Left cardiac atrium (tissue), 4 donors: ENCODE measurements around the gene TERB1. TPM values are rescaled to one million over a fixed set of nuclear protein-coding genes. Genes with fewer than 3 reads are reported as not detected.
A peak's percentile ranks its signal among the peaks of the same experiment; 100 is the strongest.

Experiments used
- ATAC-seq, 2 donors: fragments of 200-7000 bp; cut with Tn5 transposase; one replicate each; pipeline ENCODE4 v1.9.1; 2020; ENCODE audit warnings: mild to moderate bottlenecking in 2 of 2, moderate library complexity in 2 of 2
- DNase-seq: peaks from one replicate; pipeline ENCODE4 v3.0.0-alpha.2; 2020
- intact Hi-C, 2 donors: fragments of 100-400 bp; cut with DNase I; formaldehyde crosslinking; loops; one replicate each; pipeline versions ENCODE4 v1.14.1 to v1.15.1; 2022 to 2023
- long read RNA-seq: library from polyadenylated mRNA; unstranded; transcript quantifications from one replicate; pipeline ENCODE4 v2.0.0, GENCODE V29; 2021
- total RNA-seq, 2 donors: library from RNA; stranded (reverse); fragmentation: NEBNext Ultra II Directional; extraction: Animal tissue kit (Norgen Biotek cat#: 25700); gene quantifications; one replicate each; pipeline ENCODE4 v1.2.1, GENCODE V29; 2021
- donor health status: DM: no; HTN: yes; CAD: no.
- donor health status: DM: no; HTN: yes; CAD: no; lungs with severe emphysema.
- donor health status: DM: yes; HTN: yes; CAD: no.
- donor health status: Dilated cardiomyopathy.

TERB1 gene
- total RNA-seq: not detected
- long read RNA-seq: 0 reads

- ATAC-seq: no peak
- DNase-seq: no peak
- intact Hi-C loops: no loop called here
Observed at GRCh38 chr16:66801320-66802105, at the start of gene TERB1. Gene TERB1 (minus strand): TSS chr16:66801584. CDS start chr16:66796798, 4,786 bp downstream.

GRCh38 chr16:66850115-66850815 lies 48.9 kb upstream of the TERB1 start:
- no peak for DNase-seq
- no peak for ATAC-seq
- intact Hi-C loops: no loop called here

DNA sequence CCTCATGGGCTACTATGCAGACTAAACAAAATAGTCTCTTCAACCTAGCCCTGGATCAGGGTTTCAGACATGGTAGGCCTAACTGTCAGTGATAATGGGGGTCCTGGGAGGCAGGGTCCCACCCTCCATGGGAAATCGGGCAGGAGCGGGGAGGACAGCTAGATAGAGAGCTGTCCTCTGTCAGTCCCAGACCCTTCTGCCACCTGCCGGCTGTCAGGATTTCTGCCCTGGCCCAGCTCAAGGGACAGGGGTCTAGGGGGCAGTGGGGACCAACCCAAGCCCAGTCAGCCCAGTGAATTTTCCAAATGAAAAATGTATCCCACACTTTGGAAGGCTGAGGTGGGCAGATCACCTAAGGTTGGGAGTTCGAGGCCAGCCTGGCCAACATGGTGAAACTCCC lies 48.2 kb upstream of the TERB1 start:
- intact Hi-C loops: no loop called here
- DNase-seq: no peak
- no peak for ATAC-seq

DNA sequence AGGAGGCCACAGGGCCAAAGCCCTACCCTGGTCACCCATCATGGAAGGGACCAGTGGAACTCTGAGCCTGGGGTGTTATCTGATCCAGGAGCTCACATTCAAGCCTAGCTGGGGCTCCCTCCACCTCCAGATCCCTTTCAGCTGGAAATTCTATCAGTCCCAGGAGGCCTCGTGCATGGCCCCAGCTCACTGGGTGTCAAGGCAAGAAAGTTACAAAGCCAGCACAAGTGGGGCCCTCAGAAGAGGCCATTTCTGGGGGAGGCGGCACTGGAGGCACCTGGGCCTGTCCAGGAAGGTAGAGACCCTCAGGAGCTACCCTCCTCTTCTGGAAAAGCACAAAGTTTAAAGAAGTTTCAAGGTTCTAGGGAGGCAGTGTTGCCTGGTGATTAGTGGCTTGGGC lies 47.6 kb upstream of the TERB1 start:
- intact Hi-C loops: no loop called here
- ATAC-seq: no peak
- DNase-seq: no peak

GRCh38 chr16:66848172-66848571 lies 46.8 kb upstream of the TERB1 start:
- DNase-seq: no peak
- no peak for ATAC-seq
- intact Hi-C loops: no loop called here

- ATAC-seq (no peak), DNase-seq (no peak)
- intact Hi-C loops: no loop called here
Observed at GRCh38 chr16:66847533-66848067, 46.2 kb upstream of the TERB1 start.

GRCh38 chr16:66846831-66847230 lies 45.4 kb upstream of the TERB1 start:
- no peak for ATAC-seq
- intact Hi-C loops: no loop called here
- no peak for DNase-seq

GRCh38 chr16:66846266-66846665 lies 44.9 kb upstream of the TERB1 start:
- ATAC-seq: no peak
- intact Hi-C loops: no loop called here
- no peak for DNase-seq

GRCh38 chr16:66845791-66846221 lies 44.4 kb upstream of the TERB1 start:
- DNase-seq (no peak), ATAC-seq (peak in 1 of 2 donors; percentile 44)
- intact Hi-C loops: no loop called here

- peak in 1 of 2 donors; percentile 17 for ATAC-seq
- intact Hi-C loops: no loop called here
- DNase-seq: no peak
Observed at GRCh38 chr16:66845080-66845410, 43.7 kb upstream of the TERB1 start.

DNA sequence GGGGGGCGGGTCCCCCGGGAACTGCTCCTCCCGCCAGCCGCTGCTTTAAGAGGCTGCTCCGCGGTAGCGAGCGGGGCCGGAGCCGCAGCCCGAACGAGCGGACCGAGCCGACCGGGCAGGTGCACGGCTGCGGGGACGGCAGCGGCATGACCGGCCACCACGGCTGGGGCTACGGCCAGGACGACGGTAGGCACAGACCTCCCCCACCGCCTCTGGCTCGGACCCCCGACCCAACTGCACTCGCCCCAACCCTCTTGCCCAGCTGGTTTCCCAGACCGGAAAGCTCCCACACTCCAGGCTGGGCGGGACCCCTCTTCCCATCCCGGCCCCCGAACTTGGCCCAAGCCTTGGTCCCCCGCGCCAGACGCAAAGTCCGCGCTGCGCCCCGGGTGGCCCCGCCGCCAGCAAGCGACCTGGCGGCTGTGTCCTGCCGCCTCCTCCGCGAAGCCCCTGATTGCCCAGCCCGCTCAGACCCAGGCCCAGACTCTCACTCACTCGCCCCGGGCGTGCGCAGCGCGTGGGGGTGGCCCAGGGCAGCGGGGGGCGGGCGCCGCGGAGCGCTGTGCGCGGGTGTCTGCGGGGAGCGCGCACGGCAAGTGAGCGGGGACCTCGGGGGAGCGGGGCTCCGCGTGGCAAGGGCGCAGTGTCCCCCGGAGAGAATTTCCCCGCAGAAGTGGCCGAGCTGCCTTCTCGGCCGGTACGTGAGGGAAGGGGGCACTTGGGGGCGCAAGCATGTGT lies 43.1 kb upstream of the TERB1 start, which contains the start of gene CA7:
Gene CA7 (plus strand): TSS at position 73 of the 738 bp plus-strand sequence. CDS start 74 bp downstream, at position 147.
- ATAC-seq: peak; percentile 34 to 52
- intact Hi-C loops: no loop called here
- DNase-seq: no peak

- intact Hi-C loops: no loop called here
- ATAC-seq (peak in 1 of 2 donors; percentile 12), DNase-seq (no peak)
Observed at GRCh38 chr16:66844009-66844341, 42.6 kb upstream of the TERB1 start.

GRCh38 chr16:66843191-66843590 lies 41.8 kb upstream of the TERB1 start:
- no peak for DNase-seq
- ATAC-seq: no peak
- intact Hi-C loops: no loop called here

DNA sequence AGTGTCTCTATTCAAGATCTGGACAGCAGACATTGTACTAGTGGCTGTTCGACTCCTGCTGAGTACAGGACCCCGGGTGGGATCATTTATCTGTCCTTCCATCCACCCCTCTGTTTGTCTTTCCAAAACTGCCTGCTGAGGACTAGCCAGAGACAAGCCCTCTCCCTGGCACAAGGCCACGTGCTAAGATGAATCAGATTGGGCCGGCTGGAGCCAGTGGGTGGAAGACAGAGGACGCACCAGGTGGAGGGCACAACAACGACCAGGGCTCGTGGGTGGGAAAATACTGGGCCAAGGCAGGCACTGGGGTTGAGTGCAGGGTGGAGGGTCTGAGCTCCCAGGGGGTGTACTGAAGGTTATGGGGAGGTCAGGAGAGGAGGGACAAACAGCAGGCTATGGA lies 41.4 kb upstream of the TERB1 start:
- no peak for DNase-seq
- intact Hi-C loops: no loop called here
- ATAC-seq: no peak

GRCh38 chr16:66841366-66841765 lies 40.0 kb upstream of the TERB1 start:
- ATAC-seq: no peak
- intact Hi-C loops: no loop called here
- no peak for DNase-seq

DNA sequence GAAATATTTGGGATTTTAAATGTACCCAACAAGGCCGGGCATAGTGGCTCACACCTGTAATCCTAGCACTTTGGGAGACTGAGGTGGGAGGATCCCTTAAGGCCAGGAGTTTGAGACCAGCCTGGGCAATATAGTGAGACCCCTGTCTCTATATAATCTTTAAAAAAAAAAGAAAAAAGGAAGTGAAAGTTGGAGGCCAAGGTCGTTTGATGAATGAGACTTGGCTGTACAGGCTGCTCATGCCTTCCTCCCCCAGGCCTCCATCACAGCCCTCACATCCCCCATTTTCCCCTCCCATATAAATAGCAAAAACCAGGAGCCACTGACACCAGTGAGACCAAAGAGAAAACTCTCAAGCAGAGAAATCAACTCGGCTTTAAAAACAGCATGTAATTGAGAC lies 39.5 kb upstream of the TERB1 start:
- no peak for DNase-seq
- no peak for ATAC-seq
- intact Hi-C loops: no loop called here

DNA sequence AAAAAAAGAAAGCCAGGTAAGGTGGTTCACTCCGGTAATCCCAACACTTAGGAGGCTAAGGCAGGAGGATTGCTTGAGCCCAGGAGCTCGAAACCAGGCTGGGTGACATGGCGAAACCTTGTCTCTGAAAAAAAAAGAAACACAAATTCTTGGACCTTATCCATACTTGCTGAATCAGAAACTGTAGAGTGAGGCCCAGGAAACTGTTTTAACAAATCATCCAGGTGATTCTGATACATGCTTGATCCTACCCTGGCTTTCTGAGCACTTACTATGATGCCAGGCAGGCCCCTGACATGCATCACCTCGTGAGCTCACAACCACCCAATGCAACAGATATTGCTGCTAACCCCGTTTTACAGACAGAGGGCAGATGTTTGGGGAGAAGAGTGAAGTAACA lies 33.4 kb upstream of the TERB1 start:
- DNase-seq (no peak), ATAC-seq (no peak)
- intact Hi-C loops: loop anchor here in 1 of 2 donors (5.0 kb wide), 1 partner anchor 33 kb away; no protein-coding TSS in a partner anchor

DNA sequence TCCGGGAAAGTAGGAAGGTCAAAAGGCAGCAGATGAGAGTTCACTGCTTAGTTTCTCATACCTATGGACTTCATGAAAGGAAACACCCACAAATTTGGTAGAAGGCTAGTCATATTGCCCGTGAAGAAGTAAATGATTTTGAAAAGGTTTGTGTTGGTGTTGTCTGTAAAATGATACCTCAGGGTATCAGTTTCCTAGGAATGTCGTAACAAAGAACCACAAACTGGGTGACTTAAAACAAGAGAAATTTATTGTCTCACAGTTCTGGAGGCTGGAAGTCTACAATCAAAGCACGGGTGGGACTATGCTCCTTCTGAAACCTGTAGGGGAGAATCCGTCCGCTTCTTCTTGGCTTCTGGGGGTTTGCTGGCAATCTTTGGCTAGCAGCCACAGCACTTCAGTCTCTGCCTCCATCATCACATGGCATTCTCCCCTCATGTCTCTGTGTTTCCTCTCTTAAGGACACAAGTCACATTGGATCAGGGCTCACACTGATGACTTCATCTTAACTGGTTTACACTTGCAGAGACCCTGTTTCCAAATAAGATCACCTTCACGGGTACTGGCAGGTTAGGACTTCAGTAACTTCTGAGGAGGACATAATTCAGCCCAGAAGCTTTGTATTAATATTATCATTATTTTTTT lies 31.4 kb upstream of the TERB1 start:
- intact Hi-C loops: loop anchor here in 1 of 2 donors (5.0 kb wide), 1 partner anchor 35 kb away; no protein-coding TSS in a partner anchor
- no peak for DNase-seq
- no peak for ATAC-seq

GRCh38 chr16:66832190-66832589 lies 30.8 kb upstream of the TERB1 start:
- no peak for ATAC-seq
- no peak for DNase-seq
- intact Hi-C loops: loop anchor here in 1 of 2 donors (5.0 kb wide), 1 partner anchor 35 kb away; no protein-coding TSS in a partner anchor
